HK-2 (cell line): ENCODE results near the gene RUNX1.
"Not testable (repeated sequence)": the region's sequence is repeated elsewhere in the genome, so short reads cannot be mapped to it uniquely, and the experiment has no call there.

Source experiments
- DNase-seq: peaks from one replicate; pipeline ENCODE4 v3.0.0-alpha.2; 2018; ENCODE audit not compliant: unreplicated experiment

The RUNX1 gene

DNA sequence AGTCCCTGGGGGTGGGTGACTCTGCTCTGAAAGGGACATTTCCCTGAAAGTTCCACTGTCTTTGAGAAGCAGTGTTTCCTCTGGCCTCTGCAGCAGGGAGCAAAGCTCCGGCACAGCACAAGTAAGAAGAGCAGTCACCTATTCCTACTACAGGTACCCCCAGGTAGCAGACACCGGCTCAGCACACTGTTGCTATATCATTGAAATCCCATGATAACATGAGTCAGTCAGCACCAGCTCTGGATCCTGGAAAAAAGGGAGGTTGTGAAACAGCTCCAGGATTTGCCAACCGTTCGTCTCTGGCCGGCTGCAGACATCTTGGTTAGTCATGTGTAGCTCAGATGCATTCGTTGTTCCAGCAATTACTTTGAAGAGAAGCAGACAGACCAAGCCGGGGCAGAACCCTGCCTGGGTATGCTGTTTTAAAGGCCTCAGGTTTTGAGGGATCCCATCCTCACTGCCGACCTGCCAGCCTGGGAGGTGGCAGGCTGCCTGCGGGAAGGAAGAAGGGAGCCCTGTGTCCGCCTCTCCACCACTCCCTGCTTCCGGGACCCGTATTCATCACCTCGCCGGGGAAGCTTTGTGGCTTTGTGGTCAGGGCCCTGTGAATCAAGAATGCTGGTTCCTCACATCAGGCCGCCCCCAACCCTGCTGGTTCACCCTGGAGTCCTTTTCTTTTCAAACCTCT is 241.1 kb downstream of the RUNX1 start:
- peak; percentile 73 for DNase-seq

GRCh38 chr21:34807146-34807880 is 241.8 kb downstream of the RUNX1 start:
- peak; percentile 70 for DNase-seq

GRCh38 chr21:34806423-34806822 is 242.7 kb downstream of the RUNX1 start:
- DNase-seq: no peak

GRCh38 chr21:34805157-34805556 is 243.9 kb downstream of the RUNX1 start:
- no peak for DNase-seq

- not testable (repeated sequence) for DNase-seq
These were observed 244.5 kb downstream of the RUNX1 start for GRCh38 chr21:34804584-34804983.

DNA sequence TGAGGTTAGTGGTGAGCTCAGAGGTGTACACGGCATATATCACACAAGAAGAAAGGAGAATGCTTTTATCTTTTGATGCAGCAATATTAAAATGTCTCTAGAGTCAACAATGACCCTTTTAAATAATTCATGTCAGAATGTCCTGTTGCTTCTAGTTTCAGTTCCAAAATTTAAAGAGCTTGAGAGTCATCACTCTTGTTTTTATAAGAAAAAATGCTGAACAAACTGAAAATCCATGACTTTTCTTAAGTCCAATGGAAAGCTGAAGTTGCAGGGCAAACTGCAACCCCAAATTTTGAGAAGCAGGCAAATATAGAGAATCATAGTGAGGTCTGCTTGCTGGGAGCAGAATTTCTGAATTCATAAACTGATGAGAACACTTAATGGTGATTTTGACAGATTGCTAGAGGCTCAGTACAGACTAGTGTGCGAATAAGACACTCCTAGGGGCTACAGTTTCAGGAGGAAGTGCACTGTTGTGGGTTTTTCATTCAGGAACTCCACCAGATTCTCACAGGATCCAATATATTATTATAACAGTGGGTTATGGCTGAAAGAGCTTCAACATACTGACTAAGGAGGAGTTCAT is 245.2 kb downstream of the RUNX1 start:
- no peak for DNase-seq

DNA sequence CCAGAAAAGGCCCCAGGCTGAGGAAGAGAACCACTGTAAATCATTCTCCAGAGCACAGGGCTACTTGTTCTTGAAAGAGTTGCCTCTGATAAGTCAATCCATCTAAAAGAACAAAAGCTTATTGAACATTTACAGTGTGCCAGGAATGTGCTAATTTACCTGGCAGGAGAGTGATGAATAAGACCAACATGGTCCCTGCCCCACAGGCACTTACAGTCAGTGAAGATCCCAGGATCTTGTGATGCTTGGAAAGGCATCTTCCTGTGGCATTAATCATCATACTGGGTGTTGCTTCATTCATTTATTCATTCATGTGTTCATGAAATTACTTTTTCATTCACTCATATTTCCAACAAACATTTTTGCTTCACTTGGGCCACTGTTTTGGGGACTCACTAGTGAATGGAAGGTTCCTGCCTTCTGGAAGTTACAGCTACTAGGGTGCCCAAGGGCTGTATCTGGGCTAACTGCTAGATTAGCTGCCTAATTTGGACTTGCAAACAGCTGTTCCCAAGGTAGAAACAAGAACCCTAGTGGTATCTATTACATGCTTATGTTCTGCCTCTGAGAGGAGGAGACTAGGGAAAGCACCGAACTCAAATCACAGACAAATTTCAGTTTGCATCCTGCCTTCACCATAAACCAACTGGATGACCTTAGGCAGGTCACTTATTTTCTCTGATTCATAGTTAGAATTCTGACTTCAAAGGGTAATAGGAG is 246.8 kb downstream of the RUNX1 start:
- DNase-seq: no peak

GRCh38 chr21:34801519-34802132 is 247.5 kb downstream of the RUNX1 start:
- DNase-seq: no peak

DNA sequence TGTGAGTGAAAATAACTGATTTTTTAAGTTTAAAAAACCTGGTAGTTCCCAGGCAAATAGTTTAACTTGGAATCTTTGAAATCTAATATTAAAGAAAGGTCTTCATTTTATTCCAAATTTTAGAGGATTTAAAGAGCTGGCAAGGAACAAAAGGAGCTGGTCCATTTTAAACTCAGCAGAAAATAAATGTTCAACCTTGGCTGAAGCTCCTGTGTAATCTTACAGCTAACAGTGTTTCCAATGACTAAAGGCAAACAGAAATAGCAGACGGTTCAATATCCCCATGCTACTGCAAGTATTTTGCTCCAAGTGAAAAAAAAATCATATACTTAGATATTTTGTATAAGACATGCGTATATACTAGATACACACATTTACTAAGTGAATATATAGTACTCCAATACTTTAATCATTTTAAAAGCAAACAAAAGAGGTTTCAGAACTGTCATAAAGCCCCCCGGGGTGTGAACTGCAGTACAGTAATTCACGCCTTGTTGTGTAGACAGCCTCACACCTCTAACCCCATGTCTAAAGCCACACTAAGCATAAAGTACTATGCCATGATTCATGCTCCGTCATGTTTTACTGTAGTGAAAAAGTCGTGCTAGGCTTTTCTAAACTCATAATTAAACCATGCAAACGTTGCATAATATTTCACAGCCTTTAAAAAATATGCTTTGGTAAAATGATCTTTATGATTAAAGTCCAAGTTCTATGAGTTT is 248.1 kb downstream of the RUNX1 start:
- no peak for DNase-seq

DNA sequence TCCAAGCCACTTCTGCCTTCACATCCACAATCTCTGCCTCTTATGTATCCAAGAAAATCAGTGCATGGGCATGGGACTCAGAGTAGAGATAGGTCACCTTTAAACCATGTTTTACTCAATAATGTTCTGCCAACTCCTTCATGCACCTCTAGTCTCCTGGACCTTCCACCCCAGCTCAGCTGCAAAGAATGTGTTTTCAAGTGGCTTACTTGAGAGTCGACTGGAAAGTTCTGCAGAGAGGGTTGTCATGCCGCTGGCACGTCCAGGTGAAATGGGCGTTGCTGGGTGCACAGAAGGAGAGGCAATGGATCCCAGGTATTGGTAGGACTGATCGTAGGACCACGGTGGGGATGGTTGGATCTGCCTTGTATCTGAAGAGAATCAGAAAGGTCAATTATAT is 250.0 kb downstream of the RUNX1 start:
- DNase-seq: no peak

- no peak for DNase-seq
These were observed 251.1 kb downstream of the RUNX1 start for GRCh38 chr21:34797921-34798535.

DNA sequence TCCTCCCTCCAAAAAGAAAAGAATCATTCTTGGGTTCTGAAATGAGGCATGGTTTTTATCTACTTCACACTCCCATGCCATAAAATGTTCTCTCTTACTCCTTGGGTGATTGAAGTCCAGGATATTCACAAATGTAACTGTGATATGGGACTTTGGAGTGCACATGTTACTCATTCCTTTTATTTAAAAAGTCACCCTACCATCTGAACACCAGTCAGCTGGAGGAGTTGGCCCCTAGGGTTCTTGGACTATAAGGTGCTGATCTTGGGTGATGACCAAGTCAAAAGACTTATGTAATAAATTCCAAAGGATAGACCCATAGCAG is 251.9 kb downstream of the RUNX1 start:
- DNase-seq: no peak

DNA sequence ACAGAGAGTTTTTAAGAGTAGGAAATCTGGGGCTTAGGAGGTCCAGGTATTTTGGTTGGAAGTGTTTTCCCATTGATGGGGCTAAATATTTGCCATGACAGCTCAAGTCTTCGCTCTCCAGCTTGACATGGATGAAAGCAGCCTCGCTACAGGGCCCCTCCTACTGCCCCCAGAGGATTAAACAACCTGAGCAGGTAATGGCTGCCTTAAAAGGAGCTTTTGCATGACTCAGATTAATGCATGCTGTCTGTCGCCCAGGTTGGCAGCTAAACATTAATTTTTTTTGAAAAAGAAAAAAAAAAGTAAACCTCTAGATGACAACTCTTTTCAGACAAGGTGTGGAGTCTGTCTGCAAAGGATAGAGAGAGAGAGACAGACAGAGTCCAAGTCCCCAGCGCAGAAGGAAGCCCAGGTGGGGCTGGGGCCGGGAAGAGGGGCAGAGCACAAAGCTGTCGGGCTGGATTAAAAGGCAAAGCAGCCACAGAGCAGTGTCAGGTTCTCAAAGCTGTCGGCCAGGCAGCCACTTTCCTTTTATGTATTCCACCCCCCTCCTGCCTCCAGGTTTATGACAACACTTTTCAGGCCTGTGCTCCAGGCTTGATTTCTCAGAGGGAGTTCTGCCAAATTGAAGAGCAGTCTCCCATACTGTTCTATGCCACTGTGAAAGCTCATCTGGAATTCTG is 252.4 kb downstream of the RUNX1 start:
- no peak for DNase-seq

GRCh38 chr21:34795548-34796180 is 253.4 kb downstream of the RUNX1 start:
- DNase-seq: no peak

- no peak for DNase-seq
These were observed 253.9 kb downstream of the RUNX1 start for GRCh38 chr21:34795175-34795547.

DNA sequence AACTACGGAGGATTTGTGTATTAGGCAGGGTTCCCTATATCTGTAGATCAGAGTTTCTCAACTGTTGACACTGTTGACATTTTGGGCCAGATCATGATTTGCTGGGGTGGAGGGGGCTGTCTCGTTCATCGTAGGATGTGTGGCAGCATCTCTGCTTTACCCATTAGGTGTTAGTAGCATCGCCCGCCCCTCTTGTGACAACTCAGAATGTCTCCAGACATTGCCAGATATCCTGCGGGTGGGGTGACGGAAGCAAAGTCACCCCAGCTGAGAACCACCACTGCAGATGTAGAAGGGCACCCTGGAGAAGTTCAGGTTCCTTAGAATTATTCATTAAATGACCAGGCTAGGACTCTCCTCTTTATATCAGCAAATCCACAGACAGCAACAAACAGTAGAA is 254.4 kb downstream of the RUNX1 start:
- DNase-seq: no peak

DNA sequence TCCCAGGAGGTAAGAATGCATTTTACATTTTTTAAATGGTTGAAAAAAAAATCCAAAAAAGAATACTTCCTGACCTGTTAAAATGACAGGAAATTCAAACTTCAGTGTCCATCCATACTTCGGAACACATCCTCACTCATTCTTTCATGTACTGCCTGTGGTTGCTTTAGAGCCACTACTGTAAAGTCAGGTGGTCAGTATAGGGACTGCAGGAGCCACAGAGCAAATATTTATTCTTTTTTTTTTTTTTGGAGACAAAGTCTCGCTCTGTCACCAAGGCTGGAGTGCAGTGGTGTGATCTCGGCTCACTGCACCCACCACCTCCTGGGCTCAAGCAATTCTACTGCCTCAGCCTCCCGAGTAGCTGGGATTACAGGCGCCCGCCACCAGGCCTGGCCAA is 255.6 kb downstream of the RUNX1 start:
- no peak for DNase-seq

GRCh38 chr21:34792504-34793089 is 256.5 kb downstream of the RUNX1 start:
- DNase-seq: no peak

DNA sequence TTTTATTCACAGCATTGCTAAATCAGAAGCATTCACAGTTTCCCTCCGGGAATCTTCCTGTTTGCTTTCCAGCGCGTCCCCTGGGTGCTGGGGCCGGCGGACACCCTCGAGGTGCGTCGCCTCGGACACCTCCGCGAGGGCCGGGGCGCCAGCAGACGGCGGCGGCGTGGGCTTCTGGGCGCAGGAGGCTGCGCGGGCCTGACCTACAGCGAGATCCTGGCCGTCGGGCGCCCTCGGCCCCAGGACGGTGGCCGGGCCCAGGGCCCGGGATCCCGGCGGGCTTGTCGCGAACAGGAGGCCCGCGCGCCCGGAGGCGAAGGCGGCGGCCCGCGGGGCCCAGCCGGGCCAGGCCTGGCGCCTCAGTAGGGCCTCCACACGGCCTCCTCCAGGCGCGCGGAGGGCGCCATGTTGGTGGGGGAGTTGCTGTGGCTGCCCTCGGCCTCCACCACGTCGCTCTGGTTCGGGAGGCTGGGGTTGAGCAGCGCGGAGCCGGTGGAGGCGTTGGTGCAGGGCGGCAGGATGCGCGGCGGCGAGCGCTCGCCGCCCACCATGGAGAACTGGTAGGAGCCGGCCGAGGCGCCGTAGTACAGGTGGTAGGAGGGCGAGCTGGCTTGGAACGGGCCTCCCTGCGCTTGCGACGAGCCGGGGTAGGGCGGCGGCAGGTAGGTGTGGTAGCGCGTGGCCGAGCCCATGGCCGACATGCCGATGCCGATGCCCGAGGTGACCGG is 257.2 kb downstream of the RUNX1 start:
- no peak for DNase-seq
